GM18870 (cell line): ENCODE results near the gene OR5P2.
"Not testable (repeated sequence)": the region's sequence is repeated elsewhere in the genome, so short reads cannot be mapped to it uniquely, and the experiment has no call there.

Experiments
- ATAC-seq: cut with Tn5 transposase; IDR thresholded peaks from one replicate; pipeline ENCODE4 v1.9.1; 2021; ENCODE audit warnings: moderate library complexity; ENCODE audit not compliant: unreplicated experiment

OR5P2 gene, protein sequence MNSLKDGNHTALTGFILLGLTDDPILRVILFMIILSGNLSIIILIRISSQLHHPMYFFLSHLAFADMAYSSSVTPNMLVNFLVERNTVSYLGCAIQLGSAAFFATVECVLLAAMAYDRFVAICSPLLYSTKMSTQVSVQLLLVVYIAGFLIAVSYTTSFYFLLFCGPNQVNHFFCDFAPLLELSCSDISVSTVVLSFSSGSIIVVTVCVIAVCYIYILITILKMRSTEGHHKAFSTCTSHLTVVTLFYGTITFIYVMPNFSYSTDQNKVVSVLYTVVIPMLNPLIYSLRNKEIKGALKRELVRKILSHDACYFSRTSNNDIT

GRCh38 chr11:7796842-7797241, at the start of gene OR5P2:
Gene OR5P2, minus strand, starts transcription at chr11:7796942. Its CDS starts 0 bp downstream, at chr11:7796942.
- no peak for ATAC-seq

DNA sequence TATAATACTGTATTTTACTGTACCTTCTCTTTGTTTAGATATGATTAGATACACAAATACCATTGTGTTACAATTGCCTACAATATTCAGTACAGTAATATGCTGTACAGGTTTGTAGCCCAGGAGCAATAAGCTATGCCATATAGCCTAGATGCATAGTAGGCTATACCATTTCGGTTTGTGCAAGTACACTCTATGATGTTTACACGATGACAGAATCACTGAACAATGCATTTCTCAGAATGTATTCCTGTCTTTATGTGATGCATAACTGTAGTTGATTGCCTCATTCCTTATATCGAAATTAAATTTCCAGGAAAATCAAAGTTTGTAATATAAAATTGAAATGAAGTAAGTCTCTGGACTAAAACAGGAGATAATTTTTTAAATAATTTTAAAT, 49.3 kb upstream of the OR5P2 start:
- ATAC-seq, result no peak

GRCh38 chr11:7844986-7845385, 48.2 kb upstream of the OR5P2 start:
- ATAC-seq, result no peak

- ATAC-seq, result no peak
Observed at GRCh38 chr11:7844521-7844920, 47.8 kb upstream of the OR5P2 start.

DNA sequence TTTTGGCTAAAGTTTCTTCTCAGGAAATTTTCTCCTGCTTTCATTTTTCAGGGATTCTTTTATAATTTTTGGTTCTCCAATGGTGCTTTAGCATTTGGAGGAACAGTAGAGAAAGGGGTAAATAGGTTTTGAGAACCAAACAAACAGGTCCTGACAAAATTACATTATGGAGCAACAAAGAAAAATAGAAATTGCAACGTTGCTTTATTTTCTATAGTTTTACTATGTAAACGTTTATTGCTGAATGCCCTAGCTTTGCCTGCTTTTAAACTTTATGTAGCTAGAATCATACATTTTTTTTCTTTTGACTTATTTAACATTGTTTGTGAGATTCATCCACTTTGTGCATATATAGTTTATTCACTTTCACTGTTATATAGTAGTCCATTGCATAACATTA, 43.8 kb upstream of the OR5P2 start:
- no peak for ATAC-seq

- no peak for ATAC-seq
Observed at GRCh38 chr11:7833527-7833926, 36.8 kb upstream of the OR5P2 start.

DNA sequence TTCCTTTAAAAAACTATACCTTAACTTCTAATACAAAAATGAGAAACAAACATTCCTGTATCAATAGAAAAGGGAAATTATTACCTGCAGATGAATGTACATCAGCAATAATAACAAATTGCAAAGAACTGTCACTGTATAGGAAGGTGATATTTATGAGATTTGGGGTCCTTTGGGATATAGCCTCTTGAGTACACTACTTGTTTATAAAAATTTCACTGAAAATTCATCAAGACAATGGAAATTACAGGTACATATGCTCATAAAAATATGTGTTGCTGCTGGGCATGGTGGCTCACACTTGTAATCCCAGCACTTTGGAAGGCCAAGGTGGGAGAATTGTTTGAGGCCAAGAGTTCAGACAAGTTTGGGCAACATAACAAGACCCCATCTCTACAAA, 34.0 kb upstream of the OR5P2 start, which contains the start of gene OR5P3:
Gene OR5P3 (minus strand): TSS at position 101 of the 400 bp plus-strand sequence.
- ATAC-seq, result no peak

DNA sequence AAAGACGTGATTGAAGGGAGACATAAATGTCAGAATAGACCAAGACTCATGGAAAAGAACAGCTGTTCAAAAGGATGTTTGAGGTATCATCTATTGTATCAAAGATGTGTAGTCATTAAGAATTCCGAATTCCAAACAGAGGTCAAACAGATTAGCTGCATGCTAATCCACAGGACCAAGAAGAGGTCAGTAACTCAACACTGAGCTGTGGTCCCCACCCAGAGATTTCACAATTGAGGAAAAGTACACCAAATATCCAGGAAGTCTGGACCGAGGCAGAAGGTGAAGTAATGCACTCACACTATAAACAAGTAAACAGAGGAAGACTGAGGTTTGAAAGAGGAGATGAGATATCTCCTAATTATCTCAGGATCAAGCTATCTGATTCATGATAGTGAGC, 29.6 kb upstream of the OR5P2 start:
- no peak for ATAC-seq

DNA sequence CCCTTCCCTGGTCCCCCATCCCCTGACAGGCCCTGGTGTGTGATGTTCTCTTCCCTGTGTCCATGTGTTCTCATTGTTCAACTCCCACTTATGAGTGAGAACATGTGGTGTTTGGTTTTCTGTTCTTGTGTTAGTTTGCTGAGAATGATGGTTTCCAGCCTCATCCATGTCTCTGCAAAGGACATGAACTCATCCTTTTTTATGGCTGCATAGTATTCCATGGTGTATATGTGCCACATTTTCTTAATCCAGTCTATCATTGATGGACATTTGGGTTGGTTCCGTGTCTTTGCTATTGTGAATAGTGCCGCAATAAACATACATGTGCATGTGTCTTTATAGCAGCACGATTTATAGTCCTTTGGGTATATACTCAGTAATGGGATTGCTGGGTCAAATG, 23.7 kb upstream of the OR5P2 start:
- ATAC-seq, result not testable (repeated sequence)

GRCh38 chr11:7814897-7815296, 18.2 kb upstream of the OR5P2 start:
- not testable (repeated sequence) for ATAC-seq

DNA sequence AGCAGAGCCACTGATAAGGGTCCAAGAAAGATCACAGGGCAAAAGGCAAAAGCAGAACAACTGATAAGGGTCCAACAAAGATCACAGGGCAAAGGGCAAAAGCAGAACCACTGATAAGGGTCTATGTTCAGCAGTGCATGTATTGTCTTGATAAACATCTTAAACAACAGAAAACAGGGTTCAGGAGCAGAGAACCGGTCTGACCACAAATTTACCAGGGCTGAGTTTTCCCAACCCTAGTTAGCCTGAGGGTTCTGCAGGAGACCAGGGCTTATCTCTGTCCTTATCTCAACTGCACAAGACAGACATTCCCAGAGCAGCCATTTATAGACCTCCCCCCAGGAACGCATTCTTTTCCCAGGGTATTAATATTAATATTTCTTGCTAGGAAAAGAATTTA, 13.6 kb upstream of the OR5P2 start:
- ATAC-seq, result not testable (repeated sequence)

GRCh38 chr11:7793233-7793632, 3.5 kb downstream of the OR5P2 start:
- ATAC-seq, result no peak

DNA sequence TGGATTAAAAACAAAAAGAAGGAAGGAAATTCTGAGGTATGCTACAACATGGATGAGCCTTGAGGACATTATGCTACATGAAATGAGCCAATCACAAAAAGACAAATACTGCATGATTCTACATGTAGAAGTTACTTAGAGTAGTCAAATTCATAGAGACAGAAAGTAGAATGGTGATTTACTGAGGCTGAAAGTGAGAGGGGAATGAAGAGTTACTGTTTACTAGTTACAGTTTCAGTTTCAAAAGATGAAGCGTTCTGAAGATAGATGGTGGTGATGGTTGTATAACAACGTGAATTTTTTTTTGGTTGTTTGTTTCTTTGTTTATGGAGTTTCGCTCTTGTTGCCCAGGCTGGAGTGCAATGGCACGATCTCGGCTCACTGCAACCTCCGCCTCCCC, 9.5 kb downstream of the OR5P2 start:
- ATAC-seq, result peak; percentile 100

DNA sequence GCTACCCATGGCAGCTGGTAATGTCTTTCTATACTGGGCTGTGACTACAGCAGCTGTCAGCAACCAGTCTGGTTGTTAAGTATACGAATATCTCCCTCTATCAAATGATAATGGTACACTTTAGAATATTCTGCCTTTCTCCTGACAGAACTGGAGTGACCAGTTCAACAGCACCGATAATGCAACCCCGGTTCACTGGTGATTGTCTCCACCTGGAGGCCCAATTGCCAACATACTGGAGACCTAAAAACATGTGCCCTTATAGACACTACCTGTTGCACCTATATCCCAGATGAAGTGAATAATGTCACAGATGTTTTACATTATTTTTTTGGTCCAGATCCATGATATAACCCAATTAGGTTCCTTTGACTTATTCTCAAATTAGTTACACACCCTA, 21.1 kb downstream of the OR5P2 start:
- ATAC-seq, result no peak

DNA sequence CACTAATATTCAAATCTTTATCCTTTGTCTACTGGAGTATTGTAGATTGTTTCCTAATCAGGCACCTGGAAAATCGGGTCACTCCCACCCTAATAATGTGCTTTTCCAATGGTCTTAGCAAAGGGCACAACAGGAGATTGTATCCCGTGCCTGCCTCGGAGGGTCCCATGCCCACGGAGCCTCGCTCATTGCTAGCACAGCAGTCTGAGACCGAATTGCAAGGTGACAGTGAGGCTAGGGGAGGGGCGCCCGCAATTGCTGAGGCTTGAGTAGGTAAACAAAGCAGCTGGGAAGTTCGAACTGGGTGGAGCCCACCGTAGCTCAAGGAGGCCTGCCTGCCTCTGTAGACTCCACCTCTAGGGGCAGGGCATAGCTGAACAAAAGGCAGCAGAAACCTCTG, 32.4 kb downstream of the OR5P2 start:
- ATAC-seq, result not testable (repeated sequence)

GRCh38 chr11:7759010-7759409, 37.7 kb downstream of the OR5P2 start:
- peak; percentile 82 for ATAC-seq

DNA sequence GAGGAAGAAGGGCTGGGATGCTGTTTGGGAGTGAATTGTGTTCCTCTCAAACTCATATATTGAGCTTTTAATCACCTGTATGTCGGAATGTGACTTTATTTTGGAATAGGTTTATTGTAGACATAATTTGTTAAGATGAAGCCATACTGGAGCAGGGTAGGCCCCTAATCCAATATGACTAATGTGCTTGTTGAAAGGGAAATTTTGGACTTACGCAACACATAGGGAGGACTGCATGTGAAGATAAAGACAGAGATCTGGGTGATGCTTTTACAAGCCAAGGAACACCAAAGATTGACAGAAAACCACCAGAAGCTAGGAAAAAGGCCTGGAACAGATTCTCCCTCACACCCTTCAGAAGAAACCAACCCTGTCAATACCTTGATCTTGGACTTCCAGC, 47.3 kb downstream of the OR5P2 start:
- ATAC-seq, result no peak
